Spleen (tissue), 7 donors: ENCODE results near the gene NPRL2.
A peak's percentile ranks its signal among the peaks of the same experiment; 100 is the strongest.

ENCODE experiments used
- POLR2A ChIP-seq, 3 donors: fragments of 450-650 bp; IDR thresholded peaks; one replicate each; pipeline ENCODE4 v1.5.1; 2017; ENCODE audit warnings: antibody characterized with exemption in 3 of 3, mild to moderate bottlenecking in 1 of 3
- TF ChIP-seq, protein P1 (sequence below), 11 experiments: fragments of 200-600 bp in 7 of 11; fragments of 450-650 bp in 4 of 11; sonication (generic) in 4 of 11; IDR thresholded peaks in 8 of 11; conservative IDR thresholded peaks in 3 of 11; 1 replicate in 7 of 11; 2 replicates in 4 of 11; pipeline versions ENCODE4 v1.4.0 to v1.8.0; 2016 to 2021; ENCODE audit warnings: antibody characterized with exemption in 11 of 11, inconsistent platforms in 4 of 11, mild to moderate bottlenecking in 1 of 11
- donor health status: DM: no; HTN: no; CAD: no; lungs with moderate emphysema.
- donor health status: DM: no; HTN: no; CAD: no.
- donor health status: DM: no; HTN: no; CAD: no.

GRCh38 chr3:50347187-50347813 is 3.3 kb downstream of the NPRL2 start:
- TF ChIP-seq, protein P1, sequence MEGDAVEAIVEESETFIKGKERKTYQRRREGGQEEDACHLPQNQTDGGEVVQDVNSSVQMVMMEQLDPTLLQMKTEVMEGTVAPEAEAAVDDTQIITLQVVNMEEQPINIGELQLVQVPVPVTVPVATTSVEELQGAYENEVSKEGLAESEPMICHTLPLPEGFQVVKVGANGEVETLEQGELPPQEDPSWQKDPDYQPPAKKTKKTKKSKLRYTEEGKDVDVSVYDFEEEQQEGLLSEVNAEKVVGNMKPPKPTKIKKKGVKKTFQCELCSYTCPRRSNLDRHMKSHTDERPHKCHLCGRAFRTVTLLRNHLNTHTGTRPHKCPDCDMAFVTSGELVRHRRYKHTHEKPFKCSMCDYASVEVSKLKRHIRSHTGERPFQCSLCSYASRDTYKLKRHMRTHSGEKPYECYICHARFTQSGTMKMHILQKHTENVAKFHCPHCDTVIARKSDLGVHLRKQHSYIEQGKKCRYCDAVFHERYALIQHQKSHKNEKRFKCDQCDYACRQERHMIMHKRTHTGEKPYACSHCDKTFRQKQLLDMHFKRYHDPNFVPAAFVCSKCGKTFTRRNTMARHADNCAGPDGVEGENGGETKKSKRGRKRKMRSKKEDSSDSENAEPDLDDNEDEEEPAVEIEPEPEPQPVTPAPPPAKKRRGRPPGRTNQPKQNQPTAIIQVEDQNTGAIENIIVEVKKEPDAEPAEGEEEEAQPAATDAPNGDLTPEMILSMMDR (IDR thresholded peaks at IDR 0.05 in 8 of 11, conservative IDR thresholded peaks at IDR 0.05 in 3 of 11): peak; percentile 26 to 71 (median 56)
- TF ChIP-seq POLR2A (IDR thresholded peaks at IDR 0.05): no peak
